ENCODE data around the gene CAPN5. TPM values are rescaled to one million over a fixed set of nuclear protein-coding genes. Genes with fewer than 3 reads are reported as not detected.

Gene CAPN5
- total and polyA plus RNA-seq, 10 of the 15 experiments (the other 5 are each of a cell fraction or from before 2014, with no cell fraction given): 0.02 to 0.33 (median 0.07) TPM; not detected in 3

DNA sequence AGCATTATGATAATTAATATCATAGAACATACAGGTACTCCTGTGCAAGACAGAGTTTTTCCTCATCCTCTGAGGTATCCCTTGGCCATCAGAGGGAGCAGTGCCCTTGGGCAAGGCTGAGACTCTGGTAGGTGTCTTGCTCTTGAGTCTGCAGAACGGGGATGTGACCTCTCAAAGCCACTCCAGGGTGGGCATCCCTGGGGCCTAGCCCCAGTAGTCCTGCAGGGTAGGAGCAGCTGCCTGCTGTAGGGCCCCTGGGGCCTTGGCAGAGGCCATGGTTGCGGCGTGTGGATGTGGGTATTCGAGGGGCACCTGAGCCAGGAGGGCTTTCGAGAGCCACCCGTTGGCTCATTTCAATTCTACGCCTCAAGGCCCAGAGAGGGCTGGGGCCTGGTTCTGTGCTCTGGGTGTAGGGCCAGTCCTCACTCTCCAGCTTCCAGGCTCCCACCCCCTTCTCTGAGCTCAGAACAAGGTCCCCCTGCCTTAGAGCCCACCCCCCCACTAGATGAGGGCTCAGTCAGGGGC, 28.1 kb downstream of the CAPN5 start:
- SMC1A ChIA-PET (ENCODE audit: uncharacterized antibody, unreplicated experiment): no interaction called here
- Histone ChIP-seq H3K4me2 (ENCODE audit: control insufficient read depth, insufficient read depth) (no peak overlapping the region), H4K20me1 (ENCODE audit: control insufficient read depth, insufficient read depth) (no peaks in the 10 kb centered on the region), H3K9ac (ENCODE audit: control insufficient read depth, insufficient read depth, low read length) (no peak overlapping the region), H3K79me2 (ENCODE audit: control insufficient read depth, insufficient read depth, low read length) (no peaks in the 10 kb centered on the region), H3K4me1 (ENCODE audit: control insufficient read depth, insufficient read depth, low read length) (no peaks in the 10 kb centered on the region), H2AFZ (ENCODE audit: control insufficient read depth, low read depth, low read length) (no peak overlapping the region), H3K36me3 (ENCODE audit: control insufficient read depth in 2 of 2, insufficient read depth in 2 of 2, low read length in 1 of 2) (no peaks in the 10 kb centered on the region), H3K27me3 (replicated peaks in 1 of 2; ENCODE audit: control insufficient read depth in 2 of 2, insufficient read depth in 2 of 2, low read length in 1 of 2) (no peaks in the 10 kb centered on the region), H3K27ac (ENCODE audit: control insufficient read depth, insufficient read depth) (no peak overlapping the region), H3K9me3 (replicated peaks; ENCODE audit: control insufficient read depth, insufficient read depth, low read length) (no peaks in the 10 kb centered on the region), H3K4me3 (no peak overlapping the region)
- no peak for TF ChIP-seq ZNF217 (IDR thresholded peaks at IDR 0.05)
- TF ChIP-seq TAF1 (IDR thresholded peaks at IDR 0.05; ENCODE audit: borderline replicate concordance, low read depth, low read length): no peak
- TF ChIP-seq ZSCAN29 (IDR thresholded peaks at IDR 0.05): no peak
- TF ChIP-seq GABPA (IDR thresholded peaks at IDR 0.05; ENCODE audit: low read depth): no peak
- TF ChIP-seq DPF2 (IDR thresholded peaks at IDR 0.05): no peak
- TF ChIP-seq HDAC2 (IDR thresholded peaks at IDR 0.05): no peak
- ATAC-seq (no peak), FAIRE-seq (no peak), DNase-seq (ENCODE audit: low read depth, low spot score) (no peak)
- POLR2A ChIA-PET: no interaction called here
- 25% methylated on average over 7 of the region's 7 CpGs for WGBS (ENCODE audit: insufficient coverage, insufficient replicate concordance, low lambda C conversion rate, missing lambda C conversion rate)
- no TSS peak for BruUV-seq (replicated peaks)
- in situ Hi-C loops (cut with MboI) (loop anchor here (5.0 kb wide), 1 partner anchor 48 kb away; no protein-coding TSS in a partner anchor), intact Hi-C loops (cut with micrococcal nuclease; ENCODE audit: unreplicated experiment) (no loop called here)
- CTCF ChIA-PET: interaction anchor here (0.9 to 3.0 kb wide), 4 partner anchors 19 to 175 kb away, joined by 3 to 12 read pairs (median 6); no protein-coding TSS in a partner anchor
- RAD21 ChIA-PET (ENCODE audit: unreplicated experiment): no interaction called here

DNA sequence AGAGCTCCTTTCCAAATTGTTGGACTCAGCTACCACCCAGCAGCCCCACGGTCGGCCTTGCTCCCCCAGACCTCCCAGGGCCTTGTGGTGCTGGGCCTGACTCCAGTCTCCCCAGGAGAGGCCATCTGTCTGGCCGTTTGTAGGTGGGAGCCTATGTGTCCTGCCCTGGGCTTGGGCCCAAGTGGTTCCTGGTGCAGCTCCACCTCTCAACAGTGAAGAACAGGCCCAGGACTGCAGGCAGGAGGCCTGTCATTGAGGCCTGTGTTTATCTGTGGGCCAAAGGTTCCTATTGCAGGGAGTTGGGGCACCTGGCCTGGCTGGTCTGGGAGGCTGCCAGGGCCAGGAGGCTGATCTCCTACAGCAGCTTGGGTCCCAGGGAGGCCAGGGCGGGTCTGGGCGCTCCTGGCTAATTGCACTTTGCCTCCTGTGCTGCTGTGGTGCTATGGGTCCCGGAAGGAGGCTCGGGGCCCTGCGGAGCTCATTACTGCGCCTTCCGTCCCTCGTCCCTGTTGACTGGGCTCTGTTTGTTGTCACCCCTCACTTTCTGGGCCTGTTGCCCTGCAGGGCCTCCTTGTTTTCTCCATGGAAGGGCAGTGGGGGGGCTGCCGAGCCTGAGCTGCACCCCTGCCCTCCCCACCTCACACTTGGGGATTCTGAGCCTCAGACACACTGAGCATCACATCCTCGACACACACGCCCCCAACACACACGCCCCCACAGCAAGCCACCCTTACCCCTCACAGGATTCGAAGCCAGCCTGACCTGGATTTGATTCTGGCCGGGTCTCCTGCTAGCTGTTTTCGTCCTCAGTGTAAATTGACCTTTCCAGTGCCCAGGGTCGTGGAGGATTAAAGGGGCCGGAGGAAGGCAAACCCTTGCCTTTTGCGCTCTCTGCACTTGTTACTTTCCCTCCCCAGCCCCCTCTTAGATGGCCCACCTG, 29.1 kb downstream of the CAPN5 start:
- no peak for FAIRE-seq
- no peak overlapping the region for H2AFZ ChIP-seq (ENCODE audit: control insufficient read depth, low read depth, low read length)
- RAD21 ChIA-PET (ENCODE audit: unreplicated experiment): interaction anchor here (0.5 kb wide), 1 partner anchor 403 kb away, joined by 4 read pairs; no protein-coding TSS in a partner anchor
- POLR2A ChIA-PET: no interaction called here
- in situ Hi-C loops (cut with MboI) (no loop called here), intact Hi-C loops (cut with micrococcal nuclease; ENCODE audit: unreplicated experiment) (no loop called here)
- H3K4me2 ChIP-seq (ENCODE audit: control insufficient read depth, insufficient read depth): no peak overlapping the region
- no peak overlapping the region for H3K9ac ChIP-seq (ENCODE audit: control insufficient read depth, insufficient read depth, low read length)
- no peaks in the 10 kb centered on the region for H3K4me1 ChIP-seq (ENCODE audit: control insufficient read depth, insufficient read depth, low read length)
- H3K9me3 ChIP-seq (replicated peaks; ENCODE audit: control insufficient read depth, insufficient read depth, low read length): no peaks in the 10 kb centered on the region
- H3K27me3 ChIP-seq (replicated peaks in 1 of 2; ENCODE audit: control insufficient read depth in 2 of 2, insufficient read depth in 2 of 2, low read length in 1 of 2): no peaks in the 10 kb centered on the region
- no TSS peak for BruUV-seq (replicated peaks)
- ATAC-seq: no peak
- H3K4me3 ChIP-seq: no peak overlapping the region
- H3K36me3 ChIP-seq (ENCODE audit: control insufficient read depth in 2 of 2, insufficient read depth in 2 of 2, low read length in 1 of 2): no peaks in the 10 kb centered on the region
- no peaks in the 10 kb centered on the region for H4K20me1 ChIP-seq (ENCODE audit: control insufficient read depth, insufficient read depth)
- H3K27ac ChIP-seq (ENCODE audit: control insufficient read depth, insufficient read depth): no peak overlapping the region
- SMC1A ChIA-PET (ENCODE audit: uncharacterized antibody, unreplicated experiment): no interaction called here
- CTCF ChIA-PET: interaction anchor here (0.9 to 3.0 kb wide), 4 partner anchors 20 to 176 kb away, joined by 3 to 12 read pairs (median 6); no protein-coding TSS in a partner anchor
- no peaks in the 10 kb centered on the region for H3K79me2 ChIP-seq (ENCODE audit: control insufficient read depth, insufficient read depth, low read length)
- WGBS (ENCODE audit: insufficient coverage, insufficient replicate concordance, low lambda C conversion rate, missing lambda C conversion rate): 26% methylated on average over 20 of the region's 21 CpGs
- no peak for DNase-seq (ENCODE audit: low read depth, low spot score)
- TF ChIP-seq NFXL1 (IDR thresholded peaks at IDR 0.05; ENCODE audit: borderline replicate concordance): no peak
- no peak for TF ChIP-seq ATF7 (IDR thresholded peaks at IDR 0.05; ENCODE audit: low read depth)
- no peak for TF ChIP-seq CHD4 (IDR thresholded peaks at IDR 0.05)
- no peak for TF ChIP-seq TCF7 (IDR thresholded peaks at IDR 0.05; ENCODE audit: borderline replicate concordance)
- TF ChIP-seq, protein P1, sequence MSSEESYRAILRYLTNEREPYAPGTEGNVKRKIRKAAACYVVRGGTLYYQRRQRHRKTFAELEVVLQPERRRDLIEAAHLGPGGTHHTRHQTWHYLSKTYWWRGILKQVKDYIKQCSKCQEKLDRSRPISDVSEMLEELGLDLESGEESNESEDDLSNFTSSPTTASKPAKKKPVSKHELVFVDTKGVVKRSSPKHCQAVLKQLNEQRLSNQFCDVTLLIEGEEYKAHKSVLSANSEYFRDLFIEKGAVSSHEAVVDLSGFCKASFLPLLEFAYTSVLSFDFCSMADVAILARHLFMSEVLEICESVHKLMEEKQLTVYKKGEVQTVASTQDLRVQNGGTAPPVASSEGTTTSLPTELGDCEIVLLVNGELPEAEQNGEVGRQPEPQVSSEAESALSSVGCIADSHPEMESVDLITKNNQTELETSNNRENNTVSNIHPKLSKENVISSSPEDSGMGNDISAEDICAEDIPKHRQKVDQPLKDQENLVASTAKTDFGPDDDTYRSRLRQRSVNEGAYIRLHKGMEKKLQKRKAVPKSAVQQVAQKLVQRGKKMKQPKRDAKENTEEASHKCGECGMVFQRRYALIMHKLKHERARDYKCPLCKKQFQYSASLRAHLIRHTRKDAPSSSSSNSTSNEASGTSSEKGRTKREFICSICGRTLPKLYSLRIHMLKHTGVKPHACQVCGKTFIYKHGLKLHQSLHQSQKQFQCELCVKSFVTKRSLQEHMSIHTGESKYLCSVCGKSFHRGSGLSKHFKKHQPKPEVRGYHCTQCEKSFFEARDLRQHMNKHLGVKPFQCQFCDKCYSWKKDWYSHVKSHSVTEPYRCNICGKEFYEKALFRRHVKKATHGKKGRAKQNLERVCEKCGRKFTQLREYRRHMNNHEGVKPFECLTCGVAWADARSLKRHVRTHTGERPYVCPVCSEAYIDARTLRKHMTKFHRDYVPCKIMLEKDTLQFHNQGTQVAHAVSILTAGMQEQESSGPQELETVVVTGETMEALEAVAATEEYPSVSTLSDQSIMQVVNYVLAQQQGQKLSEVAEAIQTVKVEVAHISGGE (CRISPR knock-in tag; IDR thresholded peaks at IDR 0.05): no peak
- no peak for TF ChIP-seq NFYA (IDR thresholded peaks at IDR 0.05; ENCODE audit: borderline replicate concordance, low read depth, low read length)
- no peak for TF ChIP-seq ZNF217 (IDR thresholded peaks at IDR 0.05)
- TF ChIP-seq MYB (IDR thresholded peaks at IDR 0.05; ENCODE audit: borderline replicate concordance, low read depth, low read length): no peak
